Measurements from ENCODE around the gene ATP23. TPM values are rescaled to one million over a fixed set of nuclear protein-coding genes. Genes with fewer than 3 reads are reported as not detected.

Gene ATP23
- total RNA-seq, 1 experiment from 2014 or later = 4.7 TPM

DNA sequence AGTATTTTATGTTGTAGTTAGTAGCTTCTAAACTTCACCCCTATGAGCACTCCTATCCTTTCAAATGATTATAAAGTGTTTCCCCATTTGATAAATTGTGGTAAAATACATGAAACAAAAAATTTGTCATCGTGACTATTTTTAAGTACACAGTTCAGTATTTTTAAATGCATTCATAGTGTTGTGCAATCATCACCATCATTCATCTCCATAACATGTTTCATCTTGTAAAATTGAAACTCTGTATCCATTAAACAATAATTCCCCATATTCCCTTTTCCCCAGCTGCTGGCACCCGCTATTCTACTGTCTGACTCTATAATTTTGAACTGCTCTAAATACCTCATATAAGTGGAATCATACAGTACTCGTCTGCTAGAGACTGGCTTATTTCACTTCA is 52.5 kb downstream of the ATP23 start:
- Histone ChIP-seq H4K5ac (ENCODE audit: insufficient read length, low read depth, low read length) (no peak overlapping the region), H3K14ac (ENCODE audit: insufficient read depth, low read length) (no peak overlapping the region), H4K20me1 (ENCODE audit: control insufficient read depth, insufficient read depth, insufficient read length) (no peaks in the 10 kb centered on the region), H3K4me1 (ENCODE audit: insufficient read depth, low read length) (no peaks in the 10 kb centered on the region), H3K9me3 (ENCODE audit: control insufficient read depth, low read depth, low read length) (peaks cover 24% of the 10 kb centered on the region), H2BK120ac (ENCODE audit: low read depth, low read length, poor library complexity, severe bottlenecking) (no peak overlapping the region), H3K23ac (ENCODE audit: insufficient read length, low read depth, low read length) (no peak overlapping the region), H2BK15ac (ENCODE audit: low read depth, low read length) (no peak overlapping the region), H3K18ac (ENCODE audit: insufficient read length, low read depth, low read length) (no peak overlapping the region), H2BK5ac (ENCODE audit: insufficient read length, low read length) (no peak overlapping the region), H3K4ac (ENCODE audit: low read depth, low read length) (no peak overlapping the region), H3K79me1 (ENCODE audit: insufficient read depth, low read depth, low read length, poor library complexity, severe bottlenecking) (no peaks in the 10 kb centered on the region), H3K4me2 (ENCODE audit: insufficient read depth, insufficient read length, low read length) (no peak overlapping the region), H3K27ac (ENCODE audit: insufficient read length, low read depth, low read length) (no peak overlapping the region), H3K27me3 (ENCODE audit: insufficient read depth, low read length) (no peaks in the 10 kb centered on the region), H3T11ph (ENCODE audit: low read length) (no peak overlapping the region), H4K91ac (ENCODE audit: insufficient read length, low read depth, low read length) (no peak overlapping the region), H2BK12ac (ENCODE audit: insufficient read length, low read depth, low read length) (no peak overlapping the region), H2AK5ac (ENCODE audit: insufficient read length, low read length) (no peak overlapping the region), H3K56ac (ENCODE audit: insufficient read length, low read depth, low read length) (no peak overlapping the region), H3K79me2 (ENCODE audit: insufficient read depth, low read length) (no peaks in the 10 kb centered on the region), H2BK20ac (ENCODE audit: low read depth, low read length, poor library complexity, severe bottlenecking) (no peak overlapping the region), H3K9ac (ENCODE audit: extremely low read depth, insufficient read length, low read length) (no peak overlapping the region), H4K8ac (replicated peaks; ENCODE audit: insufficient read length, low read depth, low read length) (no peak overlapping the region), H3K23me2 (ENCODE audit: insufficient read length, low read depth, low read length, poor library complexity, severe bottlenecking) (no peaks in the 10 kb centered on the region), H2AFZ (ENCODE audit: low read length) (no peak overlapping the region)
- no peak overlapping the region for H3K4me3 Mint-ChIP-seq
- no peak overlapping the region for H3K27ac Mint-ChIP-seq
- peaks cover 25 to 27% of the 10 kb centered on the region in 2 experiments for H3K9me3 Mint-ChIP-seq
- DNase-seq = no peak
- no CpG with 5 or more reads among the region's 3 CpGs for WGBS (ENCODE audit: extremely low coverage, insufficient read length, low lambda C conversion rate)
- H3K36me3 Mint-ChIP-seq (ENCODE audit: insufficient read depth in 1 of 3, low read depth in 3 of 3) = peaks cover 6 to 16% (median 11%) of the 10 kb centered on the region in 3 experiments
- TF ChIP-seq CTCF (conservative IDR thresholded peaks at IDR 0.05) = no peak
- no peaks in the 10 kb centered on the region for H3K27me3 Mint-ChIP-seq (ENCODE audit: low read depth)
- H3K4me1 Mint-ChIP-seq = no peaks in the 10 kb centered on the region
